GM13976 (cell line): ENCODE results near the gene TNFRSF14.

Source experiments
- DNase-seq: peaks from one replicate; pipeline ENCODE4 v3.0.0; 2012; ENCODE audit warnings: low spot score
- in situ Hi-C: fragments of 300-500 bp; cut with MboI; formaldehyde crosslinking; loops from one replicate; pipeline ENCODE4 v1.12.0; 2022; ENCODE audit warnings: low sequenced_read_pairs, mixed read lengths, inconsistent platforms; ENCODE audit not compliant: unreplicated experiment
- TF ChIP-seq, protein P1 (sequence below): IDR thresholded peaks from 2 replicates; pipeline ENCODE4 v1.5.1; 2012; ENCODE audit warnings: borderline replicate concordance, mild to moderate bottlenecking; ENCODE audit not compliant: insufficient read depth; ENCODE audit errors: extremely low read depth, missing control alignments, control extremely low read depth

Gene TNFRSF14

DNA sequence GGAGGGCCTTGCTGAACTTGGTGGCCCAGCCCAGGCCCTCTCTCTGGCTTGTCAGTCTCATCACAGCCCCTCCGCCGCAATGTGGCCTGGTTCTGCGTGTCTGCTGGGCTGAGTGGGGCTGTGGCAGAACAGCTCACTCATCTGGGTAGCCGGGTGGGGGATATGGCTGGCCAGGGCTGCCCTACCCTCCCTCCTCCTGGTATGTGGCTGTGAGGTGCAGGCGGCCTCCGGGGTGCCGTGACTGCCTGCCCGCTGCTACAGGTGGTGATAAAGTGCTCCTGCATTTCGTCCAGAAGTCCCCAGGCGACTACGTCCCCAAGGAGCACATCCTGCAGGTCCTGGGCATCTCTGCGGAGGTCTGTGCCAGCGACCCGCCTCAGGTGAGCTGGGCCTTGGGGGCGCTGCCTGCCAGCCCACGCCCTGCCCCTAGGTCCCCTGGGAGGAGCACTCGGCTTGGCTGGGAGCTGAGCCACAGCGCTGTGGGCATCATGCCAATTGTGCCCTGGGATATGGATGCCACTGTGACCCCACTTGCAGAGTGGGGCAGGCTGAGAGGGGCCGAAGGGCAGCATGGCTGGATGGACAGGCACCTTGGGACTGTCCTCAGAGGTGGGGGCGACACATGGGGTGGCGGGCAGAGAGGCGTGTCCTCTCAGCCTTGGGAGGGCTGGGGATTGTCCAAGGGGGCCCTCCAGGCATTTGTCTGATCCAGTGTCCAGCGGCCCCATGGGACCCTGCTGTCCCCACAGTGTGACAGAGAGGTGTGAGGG is 32.7 kb downstream of the TNFRSF14 start:
- DNase-seq, result no peak
- TF ChIP-seq, protein P1, sequence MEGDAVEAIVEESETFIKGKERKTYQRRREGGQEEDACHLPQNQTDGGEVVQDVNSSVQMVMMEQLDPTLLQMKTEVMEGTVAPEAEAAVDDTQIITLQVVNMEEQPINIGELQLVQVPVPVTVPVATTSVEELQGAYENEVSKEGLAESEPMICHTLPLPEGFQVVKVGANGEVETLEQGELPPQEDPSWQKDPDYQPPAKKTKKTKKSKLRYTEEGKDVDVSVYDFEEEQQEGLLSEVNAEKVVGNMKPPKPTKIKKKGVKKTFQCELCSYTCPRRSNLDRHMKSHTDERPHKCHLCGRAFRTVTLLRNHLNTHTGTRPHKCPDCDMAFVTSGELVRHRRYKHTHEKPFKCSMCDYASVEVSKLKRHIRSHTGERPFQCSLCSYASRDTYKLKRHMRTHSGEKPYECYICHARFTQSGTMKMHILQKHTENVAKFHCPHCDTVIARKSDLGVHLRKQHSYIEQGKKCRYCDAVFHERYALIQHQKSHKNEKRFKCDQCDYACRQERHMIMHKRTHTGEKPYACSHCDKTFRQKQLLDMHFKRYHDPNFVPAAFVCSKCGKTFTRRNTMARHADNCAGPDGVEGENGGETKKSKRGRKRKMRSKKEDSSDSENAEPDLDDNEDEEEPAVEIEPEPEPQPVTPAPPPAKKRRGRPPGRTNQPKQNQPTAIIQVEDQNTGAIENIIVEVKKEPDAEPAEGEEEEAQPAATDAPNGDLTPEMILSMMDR, result no peak
- in situ Hi-C loops, result no loop called here

DNA sequence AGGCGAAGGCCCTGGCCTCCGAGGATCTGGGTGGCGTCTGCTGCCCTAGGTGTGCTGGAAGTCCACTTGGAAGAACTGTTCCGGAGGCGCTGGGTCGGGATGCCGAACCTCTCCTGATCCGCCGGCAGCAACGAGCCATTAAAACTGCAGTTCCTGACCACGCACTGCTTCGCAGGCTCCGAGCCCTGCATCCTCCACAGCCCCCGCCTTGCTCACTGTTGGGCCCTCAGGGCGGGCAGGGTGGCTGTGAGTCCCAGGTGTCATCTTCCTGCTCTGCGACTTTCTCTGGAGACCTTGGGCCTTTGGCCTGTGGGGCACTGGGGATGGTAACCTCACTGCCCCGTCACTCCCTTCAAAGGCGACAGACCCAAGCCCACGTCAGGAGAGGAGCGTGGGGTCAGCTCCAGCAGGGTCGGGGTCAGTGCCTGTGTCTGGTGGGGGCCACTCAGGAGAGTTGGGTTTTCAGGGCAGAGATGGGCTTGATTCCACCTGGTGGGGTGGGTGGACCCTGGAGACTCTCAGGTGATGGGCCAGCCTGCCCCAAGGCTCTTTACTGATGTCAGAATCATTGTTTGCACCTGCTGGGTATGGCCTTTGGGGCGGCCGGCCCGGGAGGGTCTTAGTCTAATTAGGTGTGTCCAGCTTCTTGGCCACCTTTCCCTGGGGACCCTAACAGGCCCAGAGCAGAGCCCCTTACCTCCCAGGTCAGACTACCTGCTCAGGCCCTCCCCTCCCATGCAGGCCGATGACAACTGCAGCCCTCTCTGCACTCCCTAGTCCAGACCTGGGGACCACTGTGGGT is 33.5 kb downstream of the TNFRSF14 start:
- in situ Hi-C loops, result no loop called here
- no peak for DNase-seq
- TF ChIP-seq, protein P1, result no peak

DNA sequence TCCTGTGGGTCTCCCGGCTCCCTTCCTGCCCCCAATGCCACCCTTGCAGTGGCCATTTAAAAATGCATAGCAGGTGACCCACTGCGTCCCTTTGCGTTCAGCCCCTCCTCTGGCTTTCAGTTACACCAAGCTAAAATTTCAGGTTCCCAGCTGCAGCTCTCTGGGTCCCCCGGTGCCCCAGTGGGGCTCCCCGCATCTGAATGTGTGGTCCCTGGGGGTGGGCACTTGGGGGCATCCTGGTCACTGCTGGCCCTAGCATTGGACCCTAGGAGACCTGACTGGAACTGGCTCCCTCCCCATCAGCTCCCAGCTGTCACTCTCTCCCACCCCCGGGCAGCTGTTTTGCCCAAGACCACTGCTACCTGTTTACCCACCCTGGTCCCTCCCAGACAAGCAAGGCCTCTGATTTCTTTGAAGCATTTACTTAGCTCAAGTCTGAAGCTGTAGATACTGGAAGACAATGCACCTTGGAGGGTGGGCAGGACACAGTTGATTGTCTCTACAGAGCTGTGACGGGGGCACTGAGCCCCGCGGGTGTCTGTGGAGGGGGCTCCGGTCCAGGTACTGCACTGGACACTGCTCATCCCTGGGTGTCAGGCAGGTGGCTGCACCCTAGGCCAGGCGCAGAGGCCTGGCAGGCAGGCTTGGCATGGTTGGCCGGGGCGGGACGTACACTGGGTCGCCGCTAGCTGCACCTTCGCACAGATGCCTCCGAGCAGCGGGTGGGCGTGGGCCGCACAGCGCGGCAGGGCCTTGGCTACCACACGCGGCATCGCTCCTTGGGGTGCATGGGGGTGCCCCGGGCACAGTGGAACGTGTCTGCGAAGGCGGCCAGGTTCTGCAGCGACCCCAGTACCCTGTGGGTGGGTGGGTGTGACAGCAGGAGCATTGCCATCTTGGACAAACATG is 34.3 kb downstream of the TNFRSF14 start:
- no peak for DNase-seq
- TF ChIP-seq, protein P1, result no peak
- in situ Hi-C loops, result no loop called here

DNA sequence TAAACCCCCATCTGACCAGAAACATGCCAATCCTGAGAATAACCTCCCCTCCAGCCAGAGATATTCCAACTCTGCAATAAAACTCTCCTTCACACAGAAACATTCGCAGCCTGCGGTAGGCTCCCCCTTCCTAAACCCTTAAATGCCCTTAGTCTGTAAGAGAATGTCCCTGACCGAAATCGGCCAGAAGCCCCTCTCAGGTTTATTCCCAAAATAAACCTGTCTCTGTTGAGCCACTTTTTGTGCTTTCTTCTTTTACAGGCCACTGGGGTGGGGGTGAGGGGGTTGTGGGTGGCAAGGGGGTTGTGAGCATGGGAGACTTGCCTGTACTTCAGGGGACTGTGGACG is 35.0 kb downstream of the TNFRSF14 start:
- DNase-seq, result no peak
- in situ Hi-C loops, result no loop called here
- TF ChIP-seq, protein P1, result no peak

DNA sequence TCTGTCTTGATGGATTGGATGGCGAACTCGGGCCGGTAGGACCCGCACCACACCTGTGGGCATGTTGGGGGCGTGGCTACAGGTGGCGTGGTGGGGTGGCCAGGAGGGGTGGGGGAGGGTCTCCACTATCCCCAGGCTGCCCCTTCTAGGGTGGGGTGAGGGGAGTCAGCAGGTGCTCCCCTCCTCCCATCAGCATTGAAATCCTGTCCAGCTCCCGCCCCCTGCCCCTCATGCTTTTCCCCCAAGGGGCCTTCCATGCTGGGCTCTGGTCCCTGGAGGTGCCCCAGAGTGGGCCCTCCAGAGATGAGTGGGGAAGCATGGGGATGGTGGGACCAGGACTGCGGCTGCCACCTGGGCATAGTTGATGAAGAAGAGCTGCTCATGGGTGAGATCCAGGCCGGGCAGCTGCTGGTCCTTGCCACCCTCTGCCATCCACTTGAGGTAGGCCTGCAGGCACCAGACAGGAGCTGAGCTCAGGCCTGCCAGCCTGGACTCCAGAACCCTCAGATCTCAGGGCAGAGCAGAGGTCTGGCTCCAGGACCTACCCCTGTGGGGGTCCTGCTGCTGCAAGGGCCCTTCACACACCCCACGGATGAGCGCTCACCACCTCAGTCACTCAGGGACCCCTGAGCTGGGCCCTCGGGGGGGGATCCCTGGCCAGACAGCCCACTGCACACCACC is 35.5 kb downstream of the TNFRSF14 start:
- TF ChIP-seq, protein P1, result no peak
- in situ Hi-C loops, result no loop called here
- no peak for DNase-seq

DNA sequence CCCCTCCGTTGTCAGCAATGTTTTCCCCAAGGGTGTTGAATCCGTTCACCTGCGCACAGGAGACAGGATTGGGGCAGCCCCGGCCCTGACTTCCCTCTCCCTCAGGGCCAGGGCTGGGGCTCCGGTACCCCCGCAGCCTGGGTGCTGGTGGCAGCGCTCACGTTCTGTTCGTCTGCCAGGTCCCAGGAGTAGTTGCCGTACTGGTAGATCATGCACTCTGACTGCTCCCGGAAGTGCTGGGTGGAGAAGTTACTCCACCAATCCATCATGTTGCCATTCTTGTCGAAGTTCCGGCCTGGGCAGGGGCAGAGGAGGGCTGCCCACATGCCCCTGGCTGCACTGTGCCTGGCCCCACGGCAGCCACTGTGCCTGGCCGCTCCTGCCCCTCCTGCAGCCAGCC is 36.5 kb downstream of the TNFRSF14 start:
- in situ Hi-C loops, result no loop called here
- TF ChIP-seq, protein P1, result no peak
- DNase-seq, result no peak
